HepG2 (cell line): Measurements from ENCODE around the gene AUTS2. TPM values are rescaled to one million over a fixed set of nuclear protein-coding genes. Genes with fewer than 3 reads are reported as not detected.

Source experiments
- ATAC-seq: fragments of 200-7000 bp; cut with Tn5 transposase; 3 replicates; pipeline ENCODE4 v1.9.1; 2020; ENCODE audit warnings: mild to moderate bottlenecking, moderate library complexity
- BruUV-seq: library from RNA; stranded (reverse); fragments of 400-500 nt; replicated peaks from 2 replicates; lab custom pipeline; 2021; lab: Mats Ljungman, UMichigan
- CTCF ChIA-PET: fragments of 300-600 bp; formaldehyde crosslinking; extraction: SDS; loops from one replicate; lab custom pipeline; 2021; ENCODE audit warnings: low total read pairs, inconsistent platforms, low intra/inter-chr PET ratio; lab: Yijun Ruan, JAX
- POLR2A ChIA-PET: fragments of 350-600 bp; sonication (Branson Sonifier 250); formaldehyde crosslinking; loops from one replicate; lab custom pipeline; 2020; ENCODE audit warnings: antibody characterized with exemption, inconsistent platforms; lab: Yijun Ruan, JAX
- DNase-seq: peaks from one replicate; pipeline ENCODE4 v3.0.0-alpha.2; 2015; ENCODE audit warnings: low spot score
- FAIRE-seq: peaks from 3 replicates; lab custom pipeline; 2011; peaks lifted over from hg19 to GRCh38; lab: Jason Lieb, UNC
- H2AFZ ChIP-seq: one replicate; pipeline ENCODE4 v1.6.1; 2011; ENCODE audit warnings: low read length, inconsistent platforms
- H3K27ac ChIP-seq: fragments of 300-600 bp; 3 replicates; pipeline ENCODE4 v1.8.0; 2011; ENCODE audit warnings: mixed run types, mild to moderate bottlenecking, mixed read lengths, low read length, inconsistent platforms; ENCODE audit not compliant: insufficient read depth; ENCODE audit errors: extremely low read length
- H3K27me3 ChIP-seq, 2 experiments: fragments of 200-600 bp in 1 of 2; 2 replicates in 1 of 2; 3 replicates in 1 of 2; pipeline versions ENCODE4 v1.6.0 to v1.8.0; 2011; ENCODE audit warnings: low read length in 2 of 2, mild to moderate bottlenecking in 2 of 2, moderate library complexity in 2 of 2, inconsistent platforms in 1 of 2; ENCODE audit not compliant: insufficient read depth in 2 of 2, control insufficient read depth in 1 of 2
- H3K36me3 ChIP-seq, 2 experiments: fragments of 200-600 bp in 1 of 2; replicated peaks in 1 of 2; 2 replicates in 1 of 2; 3 replicates in 1 of 2; pipeline versions ENCODE4 v1.5.1 to v1.8.0; 2011; ENCODE audit warnings: low read length in 2 of 2, inconsistent platforms in 1 of 2; ENCODE audit not compliant: insufficient read depth in 2 of 2, control insufficient read depth in 1 of 2
- H3K4me1 ChIP-seq: 2 replicates; pipeline ENCODE4 v1.5.1; 2012; ENCODE audit warnings: low read length, inconsistent platforms; ENCODE audit not compliant: insufficient read depth
- H3K4me2 ChIP-seq: 2 replicates; pipeline ENCODE4 v1.6.0; 2011; ENCODE audit warnings: low read depth, low read length, inconsistent platforms
- H3K4me3 ChIP-seq, 3 experiments: fragments of 200-600 bp in 1 of 3; sonication (generic), shearing (Covaris generic) in 1 of 3; replicated peaks in 1 of 3; 2 replicates each; pipeline ENCODE4 v1.5.1; 2011 to 2016; ENCODE audit warnings: low read length in 3 of 3, inconsistent platforms in 2 of 3, low read depth in 2 of 3, mild to moderate bottlenecking in 2 of 3, control low read depth in 1 of 3, mixed read lengths in 1 of 3; ENCODE audit not compliant: insufficient read depth in 1 of 3
- H3K79me2 ChIP-seq: one replicate; pipeline ENCODE4 v1.6.1; 2011; ENCODE audit warnings: low read length, inconsistent platforms; ENCODE audit not compliant: insufficient read depth
- H3K9ac ChIP-seq: 2 replicates; pipeline ENCODE4 v1.6.0; 2011; ENCODE audit warnings: mild to moderate bottlenecking, low read depth, low read length, inconsistent platforms; ENCODE audit not compliant: insufficient read depth
- H3K9me3 ChIP-seq: 2 replicates; pipeline ENCODE4 v1.5.1; 2012; ENCODE audit warnings: mild to moderate bottlenecking, low read length
- H4K20me1 ChIP-seq: 2 replicates; pipeline ENCODE4 v1.6.0; 2011; ENCODE audit warnings: inconsistent platforms, mild to moderate bottlenecking, low read length, moderate library complexity; ENCODE audit not compliant: insufficient read depth
- ATF1 ChIP-seq: IDR thresholded peaks from 2 replicates; pipeline ENCODE4 v1.6.1; 2016; ENCODE audit warnings: mild to moderate bottlenecking, control low read depth
- DBP ChIP-seq: sonication (generic); formaldehyde crosslinking; IDR thresholded peaks from 2 replicates; pipeline ENCODE4 v1.4.0; 2020; ENCODE audit warnings: missing genetic modification reagents; ENCODE audit errors: not compliant biosample characterization
- E2F1 ChIP-seq: sonication (generic); formaldehyde crosslinking; IDR thresholded peaks from 2 replicates; pipeline ENCODE4 v1.5.0; 2020; ENCODE audit warnings: missing genetic modification reagents
- PITX1 ChIP-seq: sonication (generic); formaldehyde crosslinking; IDR thresholded peaks from 2 replicates; pipeline ENCODE4 v1.5.1; 2020; ENCODE audit warnings: mild to moderate bottlenecking, missing genetic modification reagents
- POGZ ChIP-seq: sonication (generic); formaldehyde crosslinking; IDR thresholded peaks from 2 replicates; pipeline ENCODE4 v1.4.0; 2020; ENCODE audit warnings: mild to moderate bottlenecking, missing genetic modification reagents
- PTBP1 ChIP-seq: fragments of 200-400 bp; formaldehyde crosslinking; IDR thresholded peaks from 2 replicates; pipeline ENCODE4 v1.6.1; 2018; ENCODE audit warnings: low read length, low read depth; ENCODE audit not compliant: poor library complexity, severe bottlenecking
- SNAPC5 ChIP-seq: sonication (generic); formaldehyde crosslinking; IDR thresholded peaks from 2 replicates; pipeline ENCODE4 v1.8.1; 2023; ENCODE audit warnings: mild to moderate bottlenecking, missing genetic modification reagents, borderline replicate concordance
- SP2 ChIP-seq: sonication (generic); formaldehyde crosslinking; IDR thresholded peaks from 2 replicates; pipeline ENCODE4 v1.5.1; 2020; ENCODE audit warnings: mild to moderate bottlenecking, missing genetic modification reagents
- TBP ChIP-seq: sonication (generic); formaldehyde crosslinking; IDR thresholded peaks from 2 replicates; pipeline ENCODE4 v1.5.0; 2020; ENCODE audit warnings: missing genetic modification reagents
- ZBTB4 ChIP-seq: sonication (generic); formaldehyde crosslinking; IDR thresholded peaks from 2 replicates; pipeline ENCODE4 v1.4.0; 2020; ENCODE audit warnings: missing genetic modification reagents, mild to moderate bottlenecking, borderline replicate concordance
- ZIK1 ChIP-seq: sonication (generic); formaldehyde crosslinking; IDR thresholded peaks from 2 replicates; pipeline ENCODE4 v1.5.0; 2020; ENCODE audit warnings: mild to moderate bottlenecking, low read depth, missing genetic modification reagents, borderline replicate concordance
- ZNF12 ChIP-seq: sonication (generic); formaldehyde crosslinking; IDR thresholded peaks from 2 replicates; pipeline ENCODE4 v1.5.0; 2020; ENCODE audit warnings: missing genetic modification reagents
- ZNF136 ChIP-seq: sonication (generic); formaldehyde crosslinking; IDR thresholded peaks from 2 replicates; pipeline ENCODE4 v1.8.1; 2022; ENCODE audit warnings: low read depth, mild to moderate bottlenecking, moderate library complexity, missing genetic modification reagents
- ZNF160 ChIP-seq: sonication (generic); formaldehyde crosslinking; IDR thresholded peaks from 2 replicates; pipeline ENCODE4 v1.8.0; 2022; ENCODE audit warnings: mild to moderate bottlenecking, inconsistent platforms, missing genetic modification reagents
- ZNF329 ChIP-seq: sonication (generic); formaldehyde crosslinking; IDR thresholded peaks from 2 replicates; pipeline ENCODE4 v1.9.0; 2021; ENCODE audit warnings: low read depth, mild to moderate bottlenecking, missing genetic modification reagents
- ZNF432 ChIP-seq: sonication (generic); formaldehyde crosslinking; IDR thresholded peaks from 2 replicates; pipeline ENCODE4 v1.5.0; 2020; ENCODE audit warnings: missing genetic modification reagents, mild to moderate bottlenecking, borderline replicate concordance
- ZNF883 ChIP-seq: sonication (generic); formaldehyde crosslinking; IDR thresholded peaks from 2 replicates; pipeline ENCODE4 v1.5.1; 2020; ENCODE audit warnings: mild to moderate bottlenecking, missing genetic modification reagents; ENCODE audit errors: not compliant biosample characterization
- WGBS: methylation state at CpG from one replicate; pipeline ENCODE4 v1.1.6; 2017; ENCODE audit warnings: low lambda C conversion rate; 5-methylcytosine and 5-hydroxymethylcytosine counted together
- in situ Hi-C: cut with HindIII; loops from 2 replicates; pipeline ENCODE4 v1.10.0; 2017; ENCODE audit warnings: low pct_unique_long_range_greater_than_20kb; ENCODE audit not compliant: extremely low pct_ligation_motif_present
- intact Hi-C: fragments of 100-400 bp; cut with micrococcal nuclease; formaldehyde crosslinking; loops from one replicate; pipeline ENCODE4 v1.10.0; 2022; ENCODE audit not compliant: unreplicated experiment
- polyA plus RNA-seq, 8 experiments: library from polyadenylated mRNA; depleted of rRNA in 3 of 8; stranded (reverse) in 7 of 8; unstranded in 1 of 8; fragments of >200 nt; fragmentation: Illumina TruSeq in 4 of 8; extraction: Trizol in 4 of 8; gene quantifications; 2 replicates each; pipeline versions ENCODE4 v1.2.1 to v1.2.3, GENCODE V29; 2011 to 2016; ENCODE audit warnings: low read depth in 4 of 8, missing spikeins in 1 of 8, mixed read lengths in 1 of 8; ENCODE audit not compliant: insufficient read depth in 1 of 8
- total RNA-seq, 5 experiments: library from RNA; depleted of rRNA; stranded (reverse); fragments of >200 nt; fragmentation: Illumina TruSeq; extraction: Trizol; gene quantifications; 2 replicates each; pipeline ENCODE4 v1.2.3, GENCODE V29; 2016; ENCODE audit warnings: low read depth in 1 of 5

The AUTS2 gene
- total and polyA plus RNA-seq, 2 of the 13 experiments (the other 11 are each of a cell fraction or from before 2014, with no cell fraction given), result 0.38 TPM; not detected in 1

- in situ Hi-C loops, result no loop called here
- intact Hi-C loops, result no loop called here
- ChIA-PET CTCF (no interaction called here), POLR2A (no interaction called here)
- TF ChIP-seq ZNF136 (CRISPR knock-in tag) (no peak), ZNF432 (no peak), ZNF329 (CRISPR knock-in tag) (no peak), ZNF883 (CRISPR knock-in tag) (no peak), ZNF12 (CRISPR knock-in tag) (no peak), PITX1 (CRISPR knock-in tag) (no peak), SP2 (CRISPR knock-in tag) (no peak), ZNF160 (CRISPR knock-in tag) (no peak), ATF1 (CRISPR knock-in tag) (no peak), ZIK1 (CRISPR knock-in tag) (no peak), SNAPC5 (CRISPR knock-in tag) (no peak), E2F1 (CRISPR knock-in tag) (no peak), TBP (CRISPR knock-in tag) (no peak), ZBTB4 (CRISPR knock-in tag) (no peak), DBP (CRISPR knock-in tag) (no peak), POGZ (no peak), PTBP1 (no peak)
- H2AFZ ChIP-seq, result no peak overlapping the region
- H3K9ac ChIP-seq, result no peak overlapping the region
- no peaks in the 10 kb centered on the region for H3K27me3 ChIP-seq
- H3K9me3 ChIP-seq, result no peaks in the 10 kb centered on the region
- H3K4me1 ChIP-seq, result no peaks in the 10 kb centered on the region
- H3K27ac ChIP-seq, result no peak overlapping the region
- H3K79me2 ChIP-seq, result no peaks in the 10 kb centered on the region
- no TSS peak for BruUV-seq
- DNase-seq (no peak), ATAC-seq (no peak), FAIRE-seq (no peak)
- whole genome bisulfite sequencing, result under 1% methylated on average over 3 of the region's 3 CpGs
- no peak overlapping the region for H3K4me3 ChIP-seq
- no peak overlapping the region for H3K4me2 ChIP-seq
- no peaks in the 10 kb centered on the region for H4K20me1 ChIP-seq
- no peaks in the 10 kb centered on the region for H3K36me3 ChIP-seq
These were observed 102.1 kb downstream of the AUTS2 start for GRCh38 chr7:69700331-69700730.
